Muscle layer of colon (tissue), 2 donors: ENCODE results near the gene FBXL20.
A peak's percentile ranks its signal among the peaks of the same experiment; 100 is the strongest.
"Not testable (repeated sequence)": the region's sequence is repeated elsewhere in the genome, so short reads cannot be mapped to it uniquely, and the experiment has no call there.

Experiments used
- H3K27ac ChIP-seq: one replicate; pipeline ENCODE4 v1.7.0; 2013; ENCODE audit warnings: low read depth, mild to moderate bottlenecking, low read length, moderate library complexity
- H3K27me3 ChIP-seq, 2 donors: one replicate each; pipeline ENCODE4 v1.7.0; 2013; ENCODE audit warnings: low read length in 2 of 2, mild to moderate bottlenecking in 2 of 2; ENCODE audit not compliant: insufficient read depth in 2 of 2, control insufficient read depth in 1 of 2
- H3K36me3 ChIP-seq: one replicate; pipeline ENCODE4 v1.7.0; 2013; ENCODE audit warnings: mild to moderate bottlenecking, low read length; ENCODE audit not compliant: insufficient read depth
- H3K4me1 ChIP-seq: one replicate; pipeline ENCODE4 v1.7.0; 2013; ENCODE audit warnings: mild to moderate bottlenecking, low read length; ENCODE audit not compliant: insufficient read depth
- H3K4me3 ChIP-seq, 2 donors: one replicate each; pipeline ENCODE4 v1.7.0; 2013; ENCODE audit warnings: low read length in 2 of 2, low read depth in 1 of 2, mild to moderate bottlenecking in 1 of 2, moderate library complexity in 1 of 2
- H3K9ac ChIP-seq: one replicate; pipeline ENCODE4 v1.7.0; 2013; ENCODE audit warnings: low read length
- H3K9me3 ChIP-seq: one replicate; pipeline ENCODE4 v1.7.0; 2013; ENCODE audit warnings: mild to moderate bottlenecking, low read length
- donor health status: abdominal sarcoma.
- donor health status: Adenocarcinoma of cecum.

The FBXL20 gene, protein sequence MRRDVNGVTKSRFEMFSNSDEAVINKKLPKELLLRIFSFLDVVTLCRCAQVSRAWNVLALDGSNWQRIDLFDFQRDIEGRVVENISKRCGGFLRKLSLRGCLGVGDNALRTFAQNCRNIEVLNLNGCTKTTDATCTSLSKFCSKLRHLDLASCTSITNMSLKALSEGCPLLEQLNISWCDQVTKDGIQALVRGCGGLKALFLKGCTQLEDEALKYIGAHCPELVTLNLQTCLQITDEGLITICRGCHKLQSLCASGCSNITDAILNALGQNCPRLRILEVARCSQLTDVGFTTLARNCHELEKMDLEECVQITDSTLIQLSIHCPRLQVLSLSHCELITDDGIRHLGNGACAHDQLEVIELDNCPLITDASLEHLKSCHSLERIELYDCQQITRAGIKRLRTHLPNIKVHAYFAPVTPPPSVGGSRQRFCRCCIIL

GRCh38 chr17:39401412-39402243 lies at the start of gene FBXL20:
FBXL20 (minus strand) TSS chr17:39401626; CDS start chr17:39401402, 224 bp downstream.
- Histone ChIP-seq H3K4me3 (peak within 1 kb of the TSS; percentile 83 to 94), H3K27me3 (no peaks in the 10 kb centered on the region), H3K27ac (peak within 1 kb of the TSS; percentile 84), H3K9me3 (no peaks in the 10 kb centered on the region), H3K4me1 (peaks cover 21% of the 10 kb centered on the region), H3K36me3 (peaks cover 3% of the 10 kb centered on the region), H3K9ac (peak within 1 kb of the TSS; percentile 71)

GRCh38 chr17:39450847-39451581 lies 49.6 kb upstream of the FBXL20 start, which contains the start of gene MED1:
MED1 (minus strand) TSS chr17:39451263; CDS start chr17:39451062, 201 bp downstream.
- H3K9me3 ChIP-seq = no peaks in the 10 kb centered on the region
- H3K9ac ChIP-seq = peak within 1 kb of the TSS; percentile 80
- peaks cover 5% of the 10 kb centered on the region for H3K4me1 ChIP-seq
- no peaks in the 10 kb centered on the region for H3K27me3 ChIP-seq
- no peaks in the 10 kb centered on the region for H3K36me3 ChIP-seq
- peak within 1 kb of the TSS; percentile 93 for H3K27ac ChIP-seq
- peak within 1 kb of the TSS; percentile 74 to 93 for H3K4me3 ChIP-seq

GRCh38 chr17:39450051-39450450 lies 48.6 kb upstream of the FBXL20 start:
- Histone ChIP-seq H3K9me3 (no peaks in the 10 kb centered on the region), H3K27me3 (no peaks in the 10 kb centered on the region), H3K36me3 (peaks cover 6% of the 10 kb centered on the region), H3K9ac (no peak overlapping the region), H3K4me3 (peak overlapping the region in 1 of 2 donors; percentile 93), H3K27ac (no peak overlapping the region), H3K4me1 (peaks cover 5% of the 10 kb centered on the region)

DNA sequence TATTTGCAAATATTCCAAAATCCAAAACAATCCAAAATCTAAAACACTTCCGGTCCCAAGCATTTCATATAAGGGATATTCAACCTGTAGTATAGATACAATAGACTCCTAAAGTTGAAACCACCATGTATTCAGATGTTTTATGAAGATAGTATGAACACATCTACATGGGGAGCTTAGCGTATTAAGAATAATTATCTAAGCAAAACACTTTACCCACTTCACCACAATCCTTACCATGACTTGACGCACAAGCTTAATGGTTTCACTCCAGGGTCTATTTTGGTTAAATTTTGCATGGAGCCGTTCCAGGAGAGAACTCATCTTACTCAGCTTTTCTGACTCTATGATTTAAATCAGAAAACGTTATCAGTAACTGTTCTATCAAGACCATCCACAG lies 46.1 kb upstream of the FBXL20 start:
- no peak overlapping the region for H3K27ac ChIP-seq
- H3K27me3 ChIP-seq = no peaks in the 10 kb centered on the region
- no peak overlapping the region for H3K9ac ChIP-seq
- H3K36me3 ChIP-seq = peaks cover 24% of the 10 kb centered on the region
- no peak overlapping the region for H3K4me3 ChIP-seq
- H3K4me1 ChIP-seq = peaks cover 5% of the 10 kb centered on the region
- H3K9me3 ChIP-seq = no peaks in the 10 kb centered on the region

DNA sequence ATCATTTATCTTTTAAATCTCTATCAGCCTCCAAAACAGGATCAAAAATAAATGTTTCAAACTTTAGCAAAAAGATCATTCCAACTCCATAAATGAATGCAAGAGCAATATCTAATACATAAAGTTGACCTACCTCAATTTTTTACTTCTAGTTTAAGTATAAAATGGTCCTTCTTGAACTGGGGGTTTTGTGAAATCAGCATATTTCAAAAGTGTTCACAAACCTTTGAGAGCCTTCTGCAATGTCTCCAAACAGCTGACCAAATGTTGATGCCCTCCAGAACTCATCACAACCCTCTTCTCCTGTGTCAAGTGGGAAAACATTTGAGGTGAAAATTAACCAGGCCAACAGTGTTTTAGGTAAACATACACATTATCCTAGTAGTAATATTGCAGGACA lies 41.9 kb upstream of the FBXL20 start:
- H3K36me3 ChIP-seq = peaks cover 53% of the 10 kb centered on the region
- H3K4me3 ChIP-seq = no peak overlapping the region
- H3K27me3 ChIP-seq = no peaks in the 10 kb centered on the region
- H3K4me1 ChIP-seq = no peaks in the 10 kb centered on the region
- H3K9me3 ChIP-seq = no peaks in the 10 kb centered on the region
- no peak overlapping the region for H3K27ac ChIP-seq
- no peak overlapping the region for H3K9ac ChIP-seq

DNA sequence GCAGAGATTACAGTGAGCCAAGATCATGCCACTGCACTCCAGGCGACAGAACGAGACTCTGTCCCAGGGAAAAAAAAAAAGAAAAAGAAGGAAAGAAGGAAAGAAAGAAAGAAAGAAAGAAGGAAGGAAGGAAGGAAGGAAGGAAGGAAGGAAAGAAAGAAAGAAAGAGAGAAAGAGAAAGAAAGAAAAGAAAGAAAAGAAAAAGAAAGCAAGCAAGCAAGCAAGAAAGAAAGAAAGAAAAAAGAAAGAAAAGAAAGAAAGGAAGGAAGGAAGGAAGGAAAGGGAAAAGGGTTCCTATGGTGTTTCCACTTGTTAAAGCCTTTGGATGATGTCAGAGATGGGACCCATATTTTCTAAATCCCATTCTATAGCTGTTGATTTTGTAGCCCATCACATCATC lies 38.4 kb upstream of the FBXL20 start:
- H3K9me3 ChIP-seq, H3K9ac ChIP-seq, H3K4me3 ChIP-seq, H3K4me1 ChIP-seq, H3K27ac ChIP-seq, H3K27me3 ChIP-seq: not testable (repeated sequence)
- peaks cover 53% of the 10 kb centered on the region for H3K36me3 ChIP-seq

DNA sequence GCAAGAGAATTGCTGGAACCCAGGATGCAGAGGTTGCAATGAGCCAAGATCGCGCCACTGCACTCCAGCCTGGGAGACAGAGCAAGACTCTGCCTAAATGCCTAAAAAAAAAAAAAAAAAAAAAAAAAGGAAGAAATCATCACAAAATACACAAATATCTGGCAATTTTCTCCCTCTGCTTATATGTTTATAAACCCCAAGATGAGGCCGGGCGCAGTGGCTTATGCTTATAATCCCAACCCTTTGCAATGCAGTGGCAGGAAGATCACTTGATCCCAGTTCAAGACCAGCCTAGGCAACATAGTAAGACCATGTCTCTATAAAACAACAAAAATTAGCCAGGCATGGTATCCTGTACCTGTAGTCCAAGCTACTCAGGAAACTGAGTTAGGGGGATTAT lies 28.2 kb upstream of the FBXL20 start:
- Histone ChIP-seq H3K9me3 (no peaks in the 10 kb centered on the region), H3K36me3 (peaks cover 59% of the 10 kb centered on the region), H3K27ac (no peak overlapping the region), H3K4me3 (no peak overlapping the region), H3K9ac (no peak overlapping the region), H3K4me1 (no peaks in the 10 kb centered on the region), H3K27me3 (no peaks in the 10 kb centered on the region)

GRCh38 chr17:39416141-39416540 lies 14.7 kb upstream of the FBXL20 start:
- Histone ChIP-seq H3K4me3 (no peak overlapping the region), H3K27ac (no peak overlapping the region), H3K36me3 (peaks cover 51% of the 10 kb centered on the region), H3K27me3 (no peaks in the 10 kb centered on the region), H3K9ac (no peak overlapping the region), H3K9me3 (no peaks in the 10 kb centered on the region), H3K4me1 (no peaks in the 10 kb centered on the region)

- Histone ChIP-seq H3K9ac (no peak overlapping the region), H3K4me3 (no peak overlapping the region), H3K27ac (no peak overlapping the region), H3K27me3 (no peaks in the 10 kb centered on the region), H3K9me3 (no peaks in the 10 kb centered on the region), H3K36me3 (peaks cover 49% of the 10 kb centered on the region), H3K4me1 (no peaks in the 10 kb centered on the region)
These were observed 8.9 kb upstream of the FBXL20 start for GRCh38 chr17:39410279-39410678.

- H3K9me3 ChIP-seq = no peaks in the 10 kb centered on the region
- H3K9ac ChIP-seq = no peak overlapping the region
- no peaks in the 10 kb centered on the region for H3K4me1 ChIP-seq
- H3K36me3 ChIP-seq = peaks cover 42% of the 10 kb centered on the region
- no peak overlapping the region for H3K27ac ChIP-seq
- no peak overlapping the region for H3K4me3 ChIP-seq
- H3K27me3 ChIP-seq = no peaks in the 10 kb centered on the region
These were observed 6.9 kb upstream of the FBXL20 start for GRCh38 chr17:39408360-39408759.

- Histone ChIP-seq H3K4me3 (no peak overlapping the region), H3K27me3 (no peaks in the 10 kb centered on the region), H3K36me3 (peaks cover 40% of the 10 kb centered on the region), H3K9me3 (no peaks in the 10 kb centered on the region), H3K4me1 (peaks cover 5% of the 10 kb centered on the region), H3K27ac (no peak overlapping the region), H3K9ac (no peak overlapping the region)
These were observed 5.5 kb upstream of the FBXL20 start for GRCh38 chr17:39406951-39407350.
